Renal cortical epithelial cell (primary cell): ENCODE data around the gene DBN1. TPM values are rescaled to one million over a fixed set of nuclear protein-coding genes. Genes with fewer than 3 reads are reported as not detected.
"Not testable (repeated sequence)": the region's sequence is repeated elsewhere in the genome, so short reads cannot be mapped to it uniquely, and the experiment has no call there.

Experiments used
- DNase-seq: peaks from one replicate; pipeline ENCODE4 v3.0.0-alpha.2; 2011; ENCODE audit warnings: low read depth
- total RNA-seq: library from RNA; depleted of rRNA; stranded (reverse); fragments of >200 nt; gene quantifications from 2 replicates; pipeline ENCODE4 v1.2.3, GENCODE V29; 2014

Gene DBN1
- total RNA-seq, 1 donor from 2014 or later: 241 TPM

DNA sequence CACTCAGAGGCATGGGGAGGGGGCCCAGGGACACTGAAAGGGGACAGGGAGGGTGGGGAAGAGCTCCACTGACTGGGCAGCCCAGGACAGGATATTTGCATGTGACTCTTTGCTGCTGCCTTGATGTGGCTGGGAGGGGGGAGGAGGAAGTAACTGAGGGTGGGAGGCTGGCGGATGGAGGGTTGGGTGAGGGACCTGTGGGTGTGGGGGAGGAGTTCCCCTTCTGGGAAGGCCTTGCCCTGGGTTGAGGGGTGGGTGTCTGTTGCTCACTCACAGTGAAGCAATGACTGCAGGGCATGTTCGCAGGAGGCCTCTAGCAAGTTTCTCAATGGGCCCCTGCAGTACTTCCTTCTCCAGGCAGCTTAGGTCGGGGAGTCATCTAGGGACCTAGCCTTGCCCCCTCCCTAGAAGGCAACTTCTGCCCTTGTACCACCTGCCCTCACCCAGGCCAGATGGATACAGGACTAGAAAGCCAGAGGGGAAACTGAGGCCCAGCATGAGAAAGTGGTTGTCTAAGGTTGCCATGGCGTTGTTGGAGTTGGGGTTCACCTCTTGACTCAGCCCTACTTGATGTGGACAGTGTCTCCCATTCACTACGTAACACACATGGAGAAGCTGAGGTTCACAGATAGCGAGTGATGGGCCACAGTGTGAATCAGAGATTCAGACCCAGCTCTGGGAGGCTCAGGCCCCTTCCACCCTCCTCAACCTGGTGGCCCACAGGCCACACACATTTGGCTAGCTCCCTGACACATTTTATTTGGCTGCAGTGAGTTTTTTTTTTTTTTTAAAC is 44.0 kb downstream of the DBN1 start:
- peak; percentile 41 for DNase-seq

DNA sequence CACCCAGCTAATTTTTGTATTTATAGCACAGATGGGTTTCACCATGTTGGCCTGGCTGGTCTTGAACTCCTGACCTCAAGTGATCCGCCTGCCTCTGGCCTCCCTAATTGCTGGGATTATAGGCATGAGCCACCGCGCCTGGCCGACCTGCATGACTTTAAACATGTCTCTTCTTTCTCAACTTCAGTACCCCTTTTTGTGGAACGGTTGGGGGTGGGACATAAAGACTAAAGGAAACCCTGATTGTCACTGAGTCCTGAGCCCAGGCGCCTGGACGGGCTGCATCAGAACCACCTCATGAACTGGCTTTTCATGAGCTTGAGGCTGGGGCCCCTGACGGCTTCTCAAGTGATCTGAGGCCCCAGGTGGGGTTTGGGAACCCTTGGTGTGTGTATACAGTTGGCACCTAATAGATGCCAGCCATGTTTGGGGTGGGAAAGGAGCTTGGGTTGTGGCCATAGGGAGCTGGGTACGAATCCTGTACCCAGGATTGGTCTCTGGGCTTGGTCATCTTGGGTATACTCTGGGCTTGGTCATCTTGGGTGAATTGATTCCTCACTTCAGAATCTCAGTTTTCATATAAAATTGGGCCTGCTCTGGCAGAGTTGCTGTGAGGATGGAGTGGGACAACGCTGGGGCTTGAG is 44.7 kb downstream of the DBN1 start:
- no peak for DNase-seq

DNA sequence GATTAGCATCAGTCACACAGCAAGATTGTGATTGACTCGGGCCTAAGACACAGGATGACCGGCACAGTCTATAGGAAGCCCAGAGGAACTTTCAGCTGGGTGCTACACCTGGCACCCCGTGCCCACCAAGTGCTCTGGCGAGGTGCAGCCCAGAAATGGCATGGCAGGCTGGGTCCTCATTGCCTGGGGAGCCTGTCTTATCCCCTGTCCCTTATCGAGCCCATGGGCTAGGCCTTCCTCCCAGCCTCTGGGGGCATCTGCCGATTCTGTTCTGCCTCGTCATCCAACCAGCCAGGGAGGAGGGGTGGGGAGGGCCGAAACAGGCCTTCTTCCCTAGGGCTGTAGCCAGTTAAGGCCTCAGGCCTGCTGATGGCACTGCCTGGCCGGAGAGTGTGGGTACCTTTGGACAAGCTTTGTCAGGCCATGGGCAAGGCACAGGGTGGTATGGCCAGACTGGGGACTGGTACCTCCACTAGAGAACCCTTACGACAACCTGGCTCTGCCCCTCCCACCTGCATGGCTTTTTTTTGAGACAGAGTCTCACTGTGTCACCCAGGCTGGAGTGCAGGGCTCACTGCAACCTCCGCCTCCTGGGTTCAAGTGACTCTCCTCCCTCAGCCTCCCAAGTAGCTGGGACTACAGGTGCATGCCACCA is 45.4 kb downstream of the DBN1 start:
- DNase-seq: no peak

DNA sequence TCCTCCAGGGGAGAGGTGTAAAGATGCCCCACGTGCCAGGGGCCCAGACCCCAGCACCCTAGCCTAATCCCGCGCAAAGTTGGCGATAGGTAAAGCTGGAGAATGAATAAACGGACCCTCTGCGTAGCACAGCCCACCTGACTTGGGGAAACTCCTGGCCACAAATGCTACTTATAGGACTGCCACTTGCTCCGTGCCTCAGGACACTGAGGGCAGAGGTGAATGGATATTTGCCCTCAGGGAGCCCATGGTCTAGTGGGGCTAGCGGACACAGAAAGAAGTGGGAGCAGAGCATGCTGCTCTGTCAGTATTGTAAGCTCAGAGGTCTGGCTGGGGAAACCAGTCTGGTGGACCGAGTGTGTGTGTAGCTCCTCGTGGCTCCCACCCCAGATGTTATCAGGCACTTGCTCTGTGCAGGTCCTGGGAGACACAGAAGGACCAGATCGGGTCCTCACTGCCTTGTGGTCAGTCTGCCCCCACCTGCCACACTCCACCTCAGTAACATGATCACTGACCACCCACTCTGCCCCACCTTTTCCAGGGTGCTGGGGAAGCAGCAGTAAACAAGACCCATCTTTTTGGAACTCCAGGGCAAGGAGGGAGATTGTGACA is 46.1 kb downstream of the DBN1 start:
- DNase-seq: no peak

DNA sequence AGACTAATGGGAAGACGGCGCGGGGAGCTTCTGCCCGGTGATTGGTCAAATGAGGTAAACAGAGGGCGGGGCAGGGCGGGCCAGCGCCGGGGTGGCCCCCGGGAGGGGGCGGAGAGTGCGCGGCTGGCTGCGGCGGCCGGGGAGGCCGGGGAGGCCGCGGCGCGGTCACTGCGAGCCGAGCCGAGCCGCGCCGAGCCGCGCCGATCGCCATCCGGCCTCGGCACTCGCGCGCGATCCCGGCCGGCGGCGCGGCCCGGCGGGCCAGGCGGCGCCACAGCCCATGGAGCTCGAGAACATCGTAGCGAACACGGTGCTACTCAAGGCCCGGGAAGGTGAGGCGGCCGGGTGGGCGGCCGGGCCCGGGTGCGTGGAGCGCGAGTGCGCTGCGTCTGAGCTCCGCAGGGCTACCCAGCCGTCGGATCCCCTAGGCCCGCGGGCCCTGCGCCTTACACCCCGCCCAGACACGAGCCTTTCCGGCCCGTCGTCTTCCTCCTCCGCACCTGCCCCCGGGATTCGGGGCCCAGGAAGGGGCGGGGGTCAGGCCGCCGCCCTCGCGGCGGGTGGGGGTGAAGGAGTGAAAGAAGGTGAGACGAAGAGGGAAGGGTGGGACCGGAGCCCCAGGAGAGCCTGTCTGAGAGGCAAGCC is 46.7 kb downstream of the DBN1 start, which contains the start of gene GRK6:
Gene GRK6 (plus strand): TSS at position 111 of the 645 bp plus-strand sequence. CDS start 170 bp downstream, at position 281.
- DNase-seq: no peak

DNA sequence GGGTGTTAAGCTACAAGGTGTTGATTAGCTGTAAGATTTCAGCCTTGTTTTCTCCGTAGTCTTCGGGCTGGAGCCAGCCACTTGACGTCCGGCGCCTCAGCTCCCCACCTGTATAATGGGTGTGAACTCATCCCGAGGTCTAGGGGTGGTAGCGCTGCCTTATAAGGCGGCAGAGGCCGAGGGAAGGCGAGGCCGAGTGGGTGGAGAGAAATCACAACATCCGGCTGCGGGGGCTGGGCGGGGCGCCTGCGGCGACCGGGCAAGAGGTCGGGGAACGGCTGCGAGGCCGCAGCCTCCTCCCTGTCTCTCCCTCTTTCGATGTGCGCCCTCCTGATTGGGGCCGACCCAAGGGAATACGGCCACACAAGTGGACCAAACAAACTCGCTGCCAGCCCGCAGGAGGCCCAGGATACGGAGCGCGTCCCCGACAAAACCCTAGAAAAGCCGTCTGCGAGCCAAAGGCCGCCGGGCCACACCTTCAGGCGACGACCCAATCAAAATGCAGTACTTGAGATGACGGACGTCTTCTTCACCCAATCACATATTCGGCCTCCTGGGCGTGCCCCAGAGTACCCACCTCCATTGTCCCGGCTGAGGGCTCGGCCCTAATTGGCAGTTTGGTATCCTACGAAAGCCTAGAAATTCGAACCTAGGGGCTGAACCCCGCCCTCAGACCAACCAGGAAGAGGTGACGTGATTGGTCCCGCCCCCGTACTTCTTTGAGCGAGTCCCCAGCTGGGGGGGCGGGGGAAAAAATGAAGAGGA is 47.5 kb downstream of the DBN1 start:
- DNase-seq: peak; percentile 100

DNA sequence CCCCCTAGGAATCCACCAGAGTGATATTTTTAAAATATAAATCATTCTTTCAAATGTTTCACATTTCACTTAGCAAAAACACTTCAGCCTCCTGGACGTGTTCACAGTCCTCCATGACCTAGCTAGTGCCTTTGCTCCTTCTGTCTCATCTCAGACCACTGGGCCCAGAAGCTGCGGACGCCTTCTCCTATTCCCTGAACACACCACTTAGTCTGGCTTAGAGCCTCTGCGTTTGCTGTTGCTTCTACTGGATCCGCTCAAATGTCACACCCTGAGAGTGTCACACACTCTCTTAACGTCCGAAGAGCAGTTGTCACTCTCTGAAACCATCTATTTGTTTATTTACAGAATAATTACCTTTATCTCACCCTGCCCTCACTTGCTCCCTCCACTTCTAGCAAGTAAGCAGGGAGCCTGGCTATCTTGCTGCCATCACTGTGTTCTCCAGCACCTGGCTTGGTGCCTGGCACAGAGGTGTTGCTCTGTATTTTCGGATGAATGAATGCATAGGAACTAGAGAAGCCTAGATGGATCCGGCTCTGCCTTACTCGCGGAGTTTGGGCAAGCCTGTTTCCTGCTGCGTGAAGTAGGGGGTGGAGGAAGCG is 48.1 kb downstream of the DBN1 start:
- no peak for DNase-seq

DNA sequence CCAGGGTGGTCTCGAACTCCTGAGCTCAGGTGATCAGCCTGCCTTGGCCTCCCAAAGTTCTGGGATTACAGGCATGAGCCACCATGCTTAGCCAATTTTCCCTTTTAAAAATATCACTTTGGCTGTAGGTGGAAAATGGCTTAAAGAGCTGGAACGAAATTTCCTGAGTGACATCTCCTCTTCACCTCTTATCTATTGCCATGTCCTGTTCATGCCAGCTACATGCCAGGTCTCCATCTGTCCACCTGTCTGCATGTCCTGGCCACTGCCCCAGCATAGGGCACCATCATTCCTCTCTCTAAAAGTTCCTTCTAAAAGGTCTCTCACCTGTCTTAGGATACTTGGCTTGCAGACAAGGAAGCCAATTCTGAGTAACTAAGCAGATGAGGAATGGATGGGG is 49.8 kb downstream of the DBN1 start:
- DNase-seq: no peak

DNA sequence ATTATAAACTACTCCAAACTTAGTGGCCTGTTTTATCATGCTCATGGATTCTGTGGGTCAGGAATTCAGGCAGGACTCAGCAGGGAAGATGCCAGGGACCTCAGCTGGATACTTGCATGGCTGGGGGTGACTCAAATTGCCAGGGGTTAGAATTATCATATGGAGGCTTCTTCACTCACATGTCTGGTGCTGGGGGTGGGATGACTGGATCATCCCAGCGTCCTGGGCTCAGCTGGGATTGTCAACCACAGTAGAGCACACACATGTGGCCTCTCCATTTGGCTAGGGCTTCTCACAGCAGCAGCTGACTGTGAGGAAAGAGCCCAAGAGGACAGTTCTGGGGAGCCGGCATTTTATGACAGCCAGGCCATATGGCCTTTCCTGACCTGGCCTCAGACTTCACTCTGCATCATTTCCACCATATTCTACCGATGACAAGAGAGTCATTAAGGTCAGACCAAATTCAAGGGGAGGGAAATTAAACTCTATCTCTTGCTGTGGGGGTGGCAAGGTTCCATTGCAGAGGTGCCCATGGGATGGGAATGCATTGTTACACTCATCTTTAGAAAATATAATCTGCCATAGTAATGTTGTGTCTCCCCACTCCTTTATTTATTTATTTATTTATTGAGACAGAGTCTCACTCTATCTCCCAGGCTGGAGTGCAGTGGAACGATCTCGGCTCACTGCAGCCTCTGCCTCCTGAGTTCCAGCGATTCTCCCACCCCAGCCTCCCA is 52.2 kb downstream of the DBN1 start:
- DNase-seq: no peak

DNA sequence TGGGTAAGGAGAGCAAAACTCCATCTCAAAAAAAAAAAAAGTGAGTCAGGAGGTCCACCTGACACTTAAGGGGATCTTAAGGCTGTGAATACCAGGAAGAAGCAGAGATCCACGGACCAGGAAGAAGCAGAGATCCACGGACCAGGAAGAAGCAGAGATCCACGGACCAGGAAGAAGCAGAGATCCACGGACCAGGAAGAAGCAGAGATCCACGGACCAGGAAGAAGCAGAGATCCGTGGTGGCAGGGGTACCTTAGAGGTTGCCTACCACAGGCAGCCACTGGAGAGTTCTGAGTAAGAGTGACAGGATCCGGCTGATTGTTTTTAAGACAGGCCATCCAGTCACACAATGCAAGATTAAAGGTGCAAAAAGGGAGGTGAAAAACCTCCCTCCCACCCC is 53.0 kb downstream of the DBN1 start:
- not testable (repeated sequence) for DNase-seq

DNA sequence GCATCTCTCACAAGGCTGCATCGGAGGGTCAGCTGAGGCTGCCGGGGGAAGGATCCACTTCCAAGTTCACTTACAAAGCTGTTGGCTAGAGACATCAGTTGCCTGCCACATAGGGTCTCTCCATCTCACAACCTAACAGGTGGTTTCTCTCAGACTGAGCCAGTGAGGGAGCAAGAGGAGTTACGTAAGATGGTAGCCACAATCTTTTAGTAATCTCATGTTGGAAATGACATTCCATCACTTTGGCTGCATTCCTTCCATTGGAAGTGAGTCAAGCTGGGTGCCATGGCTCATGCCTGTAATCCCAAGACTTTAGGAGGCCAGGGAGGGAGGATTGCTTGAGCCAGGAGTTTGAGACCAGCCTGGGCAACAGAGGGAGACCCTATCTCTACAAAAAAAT is 54.4 kb downstream of the DBN1 start:
- DNase-seq: peak; percentile 46

DNA sequence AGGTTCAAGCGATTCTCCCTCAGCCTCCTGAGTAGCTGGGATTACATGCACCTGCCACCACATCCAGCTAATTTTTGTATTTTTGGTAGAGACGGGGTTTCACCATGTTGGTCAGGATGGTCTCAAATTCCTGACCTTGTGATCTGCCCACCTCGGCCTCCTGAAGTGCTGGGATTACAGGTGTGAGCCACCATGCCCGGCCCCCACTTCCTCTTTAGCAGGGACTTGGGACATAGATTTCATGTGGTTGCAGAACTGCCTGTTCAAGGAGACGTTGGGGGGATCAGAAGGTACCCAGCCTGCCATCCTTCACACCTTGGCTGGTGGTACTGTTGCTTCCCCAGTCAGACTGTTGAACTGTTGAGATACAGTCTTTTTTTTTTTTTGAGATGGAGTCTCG is 56.4 kb downstream of the DBN1 start:
- not testable (repeated sequence) for DNase-seq

DNA sequence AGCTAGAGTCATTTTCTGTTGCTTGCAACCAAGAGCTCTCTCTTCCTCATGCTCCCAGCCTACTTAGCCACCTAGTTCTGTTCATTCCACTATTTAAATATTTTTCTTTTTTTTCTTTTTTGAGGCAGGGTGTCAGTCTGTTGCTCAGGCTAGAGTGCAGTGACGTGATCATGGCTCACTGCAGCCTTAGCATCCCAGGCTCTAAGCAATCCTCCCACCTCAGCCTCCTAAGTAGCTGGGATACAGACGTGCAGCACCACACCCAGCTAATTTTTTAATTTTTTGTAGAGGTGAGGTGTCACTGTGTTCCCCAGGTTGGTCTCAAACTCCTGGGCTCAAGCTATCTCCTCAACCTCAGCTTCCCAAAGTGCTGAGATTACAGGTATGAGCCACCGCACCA is 59.0 kb downstream of the DBN1 start:
- DNase-seq: no peak

DNA sequence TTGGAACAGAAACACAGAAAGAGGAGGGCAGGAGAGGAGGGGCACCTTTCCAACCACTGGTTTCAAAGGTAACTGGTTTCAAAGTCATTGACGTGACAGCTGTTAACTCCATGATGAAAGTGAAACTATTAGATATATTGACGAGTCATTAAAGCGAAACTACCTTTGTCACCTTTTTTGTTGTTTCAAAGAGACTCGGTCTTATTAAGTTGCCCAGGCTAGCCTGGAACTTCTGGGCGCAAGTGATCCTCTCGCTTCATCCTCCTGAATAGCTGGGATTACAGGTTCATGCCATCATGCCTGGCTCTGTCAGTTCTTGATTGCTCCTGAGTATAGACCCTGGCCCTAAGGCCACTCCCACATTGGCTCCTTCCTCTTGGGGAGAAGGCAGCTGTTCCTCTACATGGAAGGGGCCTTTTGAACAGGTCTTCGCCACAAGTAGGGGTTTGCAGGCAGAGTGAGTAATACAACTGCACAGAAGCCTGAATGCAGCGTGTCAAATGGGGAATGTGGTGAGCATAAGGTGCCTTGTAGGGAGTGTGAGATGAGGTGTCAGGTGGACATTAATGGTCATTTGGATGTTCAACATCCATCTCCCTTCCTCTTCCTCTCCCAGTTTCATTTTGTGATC is 60.7 kb downstream of the DBN1 start:
- DNase-seq: no peak

DNA sequence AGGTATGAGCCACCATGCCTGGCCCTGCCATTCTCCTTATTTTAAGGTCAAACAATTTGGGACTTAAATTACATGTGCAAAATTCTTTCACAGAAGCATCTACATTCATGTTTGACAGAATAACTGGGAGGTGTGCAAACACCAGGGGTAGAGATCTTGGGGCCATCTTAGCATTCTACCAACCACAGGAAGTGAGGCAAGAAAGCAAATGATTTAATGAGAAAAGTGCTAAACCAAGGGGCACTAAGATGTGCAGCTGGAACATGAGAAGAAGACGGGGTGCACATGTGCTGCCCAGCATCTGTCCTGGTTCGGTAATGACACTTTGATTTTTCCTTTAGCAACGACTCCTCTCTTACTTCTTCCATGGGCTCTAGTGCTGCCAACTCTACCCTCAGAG is 62.9 kb downstream of the DBN1 start:
- DNase-seq: no peak

DNA sequence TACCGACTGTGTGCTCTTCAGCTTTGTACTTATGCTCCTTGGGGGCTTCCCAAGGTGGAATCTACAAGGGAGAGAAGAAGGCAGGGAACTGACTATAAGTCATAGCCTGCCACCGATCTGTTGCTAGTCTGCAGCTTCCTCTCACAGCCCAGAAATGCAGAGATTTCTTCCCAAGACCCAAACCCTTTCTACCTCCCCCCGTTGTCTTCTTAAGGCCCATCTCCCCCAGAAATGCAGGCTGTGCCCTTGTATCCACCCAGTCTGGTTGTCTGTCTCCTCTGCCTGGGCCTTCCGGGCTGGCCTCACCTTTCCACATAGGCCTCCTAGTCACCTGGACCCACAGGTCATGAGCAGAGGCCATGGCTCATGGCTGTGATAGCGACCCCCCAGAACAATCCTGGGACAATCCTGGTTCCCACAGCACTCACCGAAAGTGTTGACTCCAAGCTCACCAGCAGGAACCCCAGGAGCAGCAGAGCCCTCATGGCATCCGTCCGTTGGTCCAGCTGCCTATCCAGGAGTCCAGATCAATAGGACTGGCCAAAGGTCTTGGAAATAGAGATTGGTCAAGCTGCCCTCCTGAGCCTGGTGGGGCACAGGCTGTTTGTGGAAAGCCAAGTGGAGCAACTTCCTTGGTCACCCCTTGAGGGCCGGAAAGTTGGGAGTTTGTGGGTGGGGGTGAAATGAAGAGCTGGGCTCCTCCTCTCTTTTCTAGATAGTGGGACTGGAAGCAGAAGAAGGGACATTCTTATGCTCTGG is 64.2 kb downstream of the DBN1 start, which contains the start of gene F12:
Gene F12 (minus strand): TSS at position 522 of the 759 bp plus-strand sequence. CDS start 37 bp downstream, at position 485.
- no peak for DNase-seq
